ENCODE data around the gene NID2. TPM values are rescaled to one million over a fixed set of nuclear protein-coding genes. Genes with fewer than 3 reads are reported as not detected.

The NID2 gene
- total RNA-seq, 1 donor from 2014 or later, result 24.7 TPM

DNA sequence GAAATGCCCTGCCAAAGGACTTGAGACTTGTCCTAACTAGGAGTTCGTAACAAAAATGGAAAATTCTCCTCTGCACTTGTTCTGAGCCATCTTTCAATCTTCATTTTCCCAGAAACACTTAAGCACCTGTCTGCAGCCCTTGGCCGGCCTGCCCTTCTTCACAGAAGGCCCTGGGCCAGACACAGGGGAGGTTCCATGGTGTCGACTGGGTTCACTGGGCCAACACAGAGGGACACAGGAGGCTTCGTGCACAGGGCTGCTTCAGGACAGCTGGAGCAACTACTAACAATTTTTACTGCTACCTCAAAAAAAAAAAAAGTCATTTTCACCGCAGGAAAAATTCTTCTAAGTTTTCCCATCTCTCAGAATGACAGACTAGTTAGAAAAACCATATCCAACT, 19.6 kb downstream of the NID2 start:
- Mint-ChIP-seq H3K36me3 (peaks cover 2% of the 10 kb centered on the region), H3K27me3 (ENCODE audit: insufficient read depth, low read depth) (peaks cover 2% of the 10 kb centered on the region), H3K9me3 (no peaks in the 10 kb centered on the region), H3K27ac (no peak overlapping the region), H3K4me3 (no peak overlapping the region), H3K4me1 (peaks cover 6% of the 10 kb centered on the region)
- Histone ChIP-seq H3K4me1 (no peaks in the 10 kb centered on the region), H3F3A (ENCODE audit: low read depth) (no peaks in the 10 kb centered on the region), H3K79me2 (ENCODE audit: low read depth) (no peaks in the 10 kb centered on the region), H3K9ac (no peak overlapping the region), H3K4me2 (no peak overlapping the region), H4K20me1 (ENCODE audit: low read depth) (no peaks in the 10 kb centered on the region), H3K27me3 (no peaks in the 10 kb centered on the region), H3K9me3 (ENCODE audit: low read depth) (no peaks in the 10 kb centered on the region), H3K4me3 (no peak overlapping the region), H3K36me3 (no peaks in the 10 kb centered on the region), H2AFZ (replicated peaks) (no peak overlapping the region), H3K27ac (no peak overlapping the region)
- DNase-seq (ENCODE audit: low spot score), result no peak
- TF ChIP-seq, protein P1, sequence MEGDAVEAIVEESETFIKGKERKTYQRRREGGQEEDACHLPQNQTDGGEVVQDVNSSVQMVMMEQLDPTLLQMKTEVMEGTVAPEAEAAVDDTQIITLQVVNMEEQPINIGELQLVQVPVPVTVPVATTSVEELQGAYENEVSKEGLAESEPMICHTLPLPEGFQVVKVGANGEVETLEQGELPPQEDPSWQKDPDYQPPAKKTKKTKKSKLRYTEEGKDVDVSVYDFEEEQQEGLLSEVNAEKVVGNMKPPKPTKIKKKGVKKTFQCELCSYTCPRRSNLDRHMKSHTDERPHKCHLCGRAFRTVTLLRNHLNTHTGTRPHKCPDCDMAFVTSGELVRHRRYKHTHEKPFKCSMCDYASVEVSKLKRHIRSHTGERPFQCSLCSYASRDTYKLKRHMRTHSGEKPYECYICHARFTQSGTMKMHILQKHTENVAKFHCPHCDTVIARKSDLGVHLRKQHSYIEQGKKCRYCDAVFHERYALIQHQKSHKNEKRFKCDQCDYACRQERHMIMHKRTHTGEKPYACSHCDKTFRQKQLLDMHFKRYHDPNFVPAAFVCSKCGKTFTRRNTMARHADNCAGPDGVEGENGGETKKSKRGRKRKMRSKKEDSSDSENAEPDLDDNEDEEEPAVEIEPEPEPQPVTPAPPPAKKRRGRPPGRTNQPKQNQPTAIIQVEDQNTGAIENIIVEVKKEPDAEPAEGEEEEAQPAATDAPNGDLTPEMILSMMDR (IDR thresholded peaks at IDR 0.05), result no peak
- TF ChIP-seq EZH2 (IDR thresholded peaks at IDR 0.05) (no peak), EZH2phosphoT487 (IDR thresholded peaks at IDR 0.05) (no peak)

DNA sequence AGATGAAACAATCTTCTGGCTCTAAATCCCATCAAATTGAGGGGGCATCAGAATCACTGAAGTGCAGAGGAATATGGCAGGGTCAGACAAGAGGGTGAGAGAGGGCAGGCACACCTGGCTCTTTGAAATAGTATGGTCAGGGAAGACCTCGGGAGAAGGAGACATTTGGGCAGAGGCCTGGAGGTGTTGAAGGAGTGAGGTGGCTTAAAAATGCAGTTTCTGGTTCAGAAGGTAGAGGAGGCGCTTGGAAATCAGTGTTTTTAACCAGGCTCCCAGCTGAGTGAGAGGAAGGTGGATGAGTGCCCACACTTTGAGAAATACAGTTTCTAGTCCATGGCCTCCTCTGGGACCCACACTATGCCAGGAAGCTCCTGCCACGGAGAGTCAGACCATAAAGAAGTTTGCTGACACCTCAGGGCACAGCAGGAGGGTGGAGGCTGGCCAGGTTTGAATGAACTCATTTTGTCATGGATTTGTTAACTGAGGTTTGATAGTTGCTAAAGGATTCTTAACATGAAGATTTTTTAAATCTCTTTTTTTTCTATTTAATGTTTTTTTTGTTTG, 20.1 kb downstream of the NID2 start:
- Histone ChIP-seq H3F3A (ENCODE audit: low read depth) (no peaks in the 10 kb centered on the region), H3K36me3 (no peaks in the 10 kb centered on the region), H3K27ac (no peak overlapping the region), H3K4me3 (no peak overlapping the region), H3K4me1 (no peaks in the 10 kb centered on the region), H2AFZ (replicated peaks) (no peak overlapping the region), H3K79me2 (ENCODE audit: low read depth) (no peaks in the 10 kb centered on the region), H3K4me2 (no peak overlapping the region), H3K27me3 (no peaks in the 10 kb centered on the region), H4K20me1 (ENCODE audit: low read depth) (no peaks in the 10 kb centered on the region), H3K9me3 (ENCODE audit: low read depth) (no peaks in the 10 kb centered on the region), H3K9ac (no peak overlapping the region)
- TF ChIP-seq, protein P1 (IDR thresholded peaks at IDR 0.05), result no peak
- TF ChIP-seq EZH2phosphoT487 (IDR thresholded peaks at IDR 0.05) (no peak), EZH2 (IDR thresholded peaks at IDR 0.05) (no peak)
- Mint-ChIP-seq H3K9me3 (no peaks in the 10 kb centered on the region), H3K4me3 (no peak overlapping the region), H3K27ac (no peak overlapping the region), H3K27me3 (ENCODE audit: insufficient read depth, low read depth) (peaks cover 2% of the 10 kb centered on the region), H3K4me1 (peaks cover 6% of the 10 kb centered on the region), H3K36me3 (no peaks in the 10 kb centered on the region)
- DNase-seq (ENCODE audit: low spot score), result no peak

DNA sequence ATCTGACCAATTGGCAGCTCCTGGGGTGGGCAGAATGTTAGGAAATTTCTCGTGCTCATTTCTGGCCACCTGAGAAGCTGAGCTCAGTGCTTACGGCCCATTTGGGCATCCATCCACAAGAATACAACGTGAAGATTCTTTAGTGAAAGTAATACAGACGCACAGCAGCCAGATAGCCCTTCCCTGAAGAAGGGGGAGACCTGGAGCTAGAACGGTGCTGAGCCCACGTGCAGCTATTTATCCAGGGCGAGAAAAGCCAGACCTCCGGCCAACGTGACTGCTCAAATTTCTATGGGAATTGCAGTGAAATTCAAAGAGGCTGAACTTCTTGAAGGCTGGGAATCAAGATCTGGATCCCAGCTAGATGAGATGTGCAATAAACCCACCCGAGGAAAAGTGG, 20.7 kb downstream of the NID2 start:
- Mint-ChIP-seq H3K9me3 (no peaks in the 10 kb centered on the region), H3K4me1 (peaks cover 6% of the 10 kb centered on the region), H3K4me3 (no peak overlapping the region), H3K27me3 (ENCODE audit: insufficient read depth, low read depth) (peaks cover 3% of the 10 kb centered on the region), H3K27ac (no peak overlapping the region), H3K36me3 (no peaks in the 10 kb centered on the region)
- no peaks in the 10 kb centered on the region for H4K20me1 ChIP-seq (ENCODE audit: low read depth)
- TF ChIP-seq, protein P1 (IDR thresholded peaks at IDR 0.05), result no peak
- TF ChIP-seq EZH2 (IDR thresholded peaks at IDR 0.05) (no peak), EZH2phosphoT487 (IDR thresholded peaks at IDR 0.05) (no peak)
- no peak overlapping the region for H3K4me3 ChIP-seq
- no peak overlapping the region for H3K27ac ChIP-seq
- H3K9ac ChIP-seq, result no peak overlapping the region
- no peak overlapping the region for H3K4me2 ChIP-seq
- no peak for DNase-seq (ENCODE audit: low spot score)
- no peaks in the 10 kb centered on the region for H3K4me1 ChIP-seq
- no peaks in the 10 kb centered on the region for H3K27me3 ChIP-seq
- no peak overlapping the region for H2AFZ ChIP-seq (replicated peaks)
- H3K79me2 ChIP-seq (ENCODE audit: low read depth), result no peaks in the 10 kb centered on the region
- H3K36me3 ChIP-seq, result no peaks in the 10 kb centered on the region
- no peaks in the 10 kb centered on the region for H3K9me3 ChIP-seq (ENCODE audit: low read depth)
- H3F3A ChIP-seq (ENCODE audit: low read depth), result no peaks in the 10 kb centered on the region
